KG1 (cell line): Measurements from ENCODE around the gene KCNIP1.
A peak's percentile ranks its signal among the peaks of the same experiment; 100 is the strongest.

Experiments used
- DNase-seq: peaks from one replicate; lab custom pipeline; 2025; lab: John Stamatoyannopoulos, UW

The KCNIP1 gene

DNA sequence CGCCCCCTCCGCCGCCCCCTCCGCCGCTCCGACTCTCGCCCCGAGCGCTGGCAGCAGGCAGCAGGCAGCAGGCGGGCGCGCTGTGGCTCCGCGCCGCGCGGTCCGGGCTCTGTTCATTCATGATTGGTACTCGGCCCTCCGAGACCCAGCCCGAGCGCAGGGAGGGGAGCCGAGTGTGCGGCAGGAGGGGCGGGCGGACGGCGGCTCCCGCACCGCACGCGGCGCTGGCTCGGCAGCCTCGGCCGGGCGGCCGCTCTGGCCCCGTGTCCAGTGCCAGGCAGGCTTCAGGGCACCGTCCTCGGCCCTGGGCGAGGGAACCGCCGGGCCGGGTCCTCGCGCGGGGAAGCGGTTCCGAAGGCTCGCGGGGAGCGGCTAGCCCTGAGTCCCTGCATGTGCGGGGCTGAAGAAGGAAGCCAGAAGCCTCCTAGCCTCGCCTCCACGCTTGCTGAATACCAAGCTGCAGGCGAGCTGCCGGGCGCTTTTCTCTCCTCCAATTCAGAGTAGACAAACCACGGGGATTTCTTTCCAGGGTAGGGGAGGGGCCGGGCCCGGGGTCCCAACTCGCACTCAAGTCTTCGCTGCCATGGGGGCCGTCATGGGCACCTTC is at the start of gene KCNIP1:
KCNIP1 (plus strand) TSS at position 31 of the 607 bp plus-strand sequence.
- no peak for DNase-seq

GRCh38 chr5:170463426-170463825 is 40.4 kb upstream of the KCNIP1 start:
- DNase-seq = no peak

GRCh38 chr5:170464280-170465127 is 39.3 kb upstream of the KCNIP1 start:
- DNase-seq = no peak

DNA sequence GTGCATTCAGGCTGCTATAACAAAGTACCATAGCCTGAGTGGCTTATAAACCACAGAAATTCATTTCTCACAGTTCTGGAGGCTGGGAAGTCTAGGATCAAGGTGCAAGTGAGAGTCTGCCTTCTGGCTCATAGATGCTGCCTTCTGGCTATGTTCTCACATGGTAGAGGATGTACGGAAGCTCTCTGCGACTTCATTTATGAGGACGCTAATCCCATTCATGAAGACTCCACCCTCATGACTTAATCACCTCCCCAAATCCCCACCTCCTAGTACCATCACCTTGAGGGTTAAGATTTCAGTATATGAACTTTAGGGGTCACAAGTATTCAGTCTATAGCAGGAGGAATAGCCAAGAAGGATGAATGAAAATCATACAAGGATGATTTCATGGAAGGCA is 37.3 kb upstream of the KCNIP1 start:
- DNase-seq = no peak

DNA sequence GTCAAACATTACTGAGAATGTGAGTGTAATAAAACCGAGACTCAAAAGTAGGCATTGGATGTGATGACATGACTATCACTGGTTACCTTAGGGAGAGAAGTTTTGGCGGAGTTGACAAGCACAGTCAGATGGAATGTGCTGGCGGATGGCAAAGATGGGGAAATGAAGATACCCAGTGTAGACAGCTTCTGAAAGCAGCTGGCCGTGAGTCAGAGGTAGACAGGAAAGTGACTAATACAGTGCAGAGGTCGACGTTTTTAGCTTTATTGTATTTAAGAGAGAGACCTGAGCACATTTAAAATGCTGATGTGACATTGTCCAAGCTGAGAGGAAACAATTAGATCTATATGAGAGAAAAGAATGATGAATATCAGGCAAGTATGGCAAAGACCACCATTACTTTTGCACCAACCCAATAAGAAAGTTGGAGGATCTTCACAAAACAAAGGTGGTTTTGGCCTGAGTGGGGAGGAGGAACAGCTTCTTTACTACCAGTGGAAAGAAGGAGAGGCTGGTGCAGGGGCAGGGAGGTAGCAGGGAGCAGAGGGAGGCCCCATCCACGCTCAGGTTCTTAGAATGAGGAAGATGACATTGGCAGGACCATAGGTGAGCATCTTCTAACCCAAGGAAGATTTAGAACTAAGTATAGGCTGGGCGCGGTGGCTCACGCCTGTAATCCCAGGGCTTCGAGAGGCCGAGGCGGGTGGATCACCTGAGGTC is 36.7 kb upstream of the KCNIP1 start:
- DNase-seq = peak; percentile 71

GRCh38 chr5:170468633-170469285 is 35.1 kb upstream of the KCNIP1 start:
- DNase-seq = no peak

- no peak for DNase-seq
Measured at GRCh38 chr5:170469414-170469813, 34.4 kb upstream of the KCNIP1 start.

DNA sequence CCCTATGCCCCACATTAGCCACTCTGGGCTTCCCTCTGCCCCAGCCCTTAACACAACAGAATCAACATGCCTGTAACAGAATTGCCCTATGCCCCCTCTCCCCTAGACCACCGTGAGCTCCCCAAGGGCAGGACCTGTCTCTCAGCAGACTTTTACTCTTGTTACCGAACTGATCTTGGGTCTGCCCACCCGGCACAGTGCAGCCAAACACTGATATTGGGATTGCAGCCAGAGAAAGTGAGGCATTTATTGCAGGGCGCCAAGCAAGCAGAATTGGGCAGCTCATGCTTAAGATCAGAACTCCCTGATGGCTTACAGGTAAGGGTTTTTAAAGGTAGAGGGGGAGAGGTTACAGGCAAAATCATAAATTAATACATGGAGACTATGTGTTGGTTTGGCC is 33.5 kb upstream of the KCNIP1 start:
- DNase-seq = no peak

DNA sequence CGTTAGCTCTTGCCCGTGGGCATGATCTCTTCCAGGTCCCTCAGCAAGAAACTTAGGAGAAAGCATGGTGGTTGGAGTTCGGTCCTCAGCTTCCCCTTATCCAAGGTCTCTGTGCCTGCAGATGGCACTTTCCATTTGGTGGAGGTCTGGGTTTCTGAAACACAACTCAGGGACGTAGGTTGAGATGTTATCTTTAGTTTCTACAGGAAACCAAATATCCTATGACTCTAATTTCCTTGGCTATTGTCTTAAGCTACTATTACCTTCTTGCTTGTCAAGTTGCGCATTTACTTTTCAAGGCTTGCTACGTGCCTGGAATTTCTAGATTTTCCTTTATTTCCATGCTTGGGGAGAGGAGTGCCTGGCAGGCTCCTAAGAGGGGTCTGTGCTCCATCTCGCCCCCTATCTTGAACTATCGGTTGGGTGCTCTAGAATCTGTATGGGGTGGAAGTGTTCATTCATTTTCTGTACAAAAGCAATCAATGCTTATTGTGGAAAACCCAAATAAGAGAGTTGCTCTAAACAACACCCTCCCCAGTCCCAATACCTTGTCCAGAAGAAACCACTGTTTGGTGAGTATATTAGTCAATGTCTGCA is 32.9 kb upstream of the KCNIP1 start:
- DNase-seq = no peak

- DNase-seq = no peak
Measured at GRCh38 chr5:170471551-170472178, 32.2 kb upstream of the KCNIP1 start.

- DNase-seq = no peak
Measured at GRCh38 chr5:170473642-170474041, 30.2 kb upstream of the KCNIP1 start.

- DNase-seq = no peak
Measured at GRCh38 chr5:170474489-170475274, 29.1 kb upstream of the KCNIP1 start.

DNA sequence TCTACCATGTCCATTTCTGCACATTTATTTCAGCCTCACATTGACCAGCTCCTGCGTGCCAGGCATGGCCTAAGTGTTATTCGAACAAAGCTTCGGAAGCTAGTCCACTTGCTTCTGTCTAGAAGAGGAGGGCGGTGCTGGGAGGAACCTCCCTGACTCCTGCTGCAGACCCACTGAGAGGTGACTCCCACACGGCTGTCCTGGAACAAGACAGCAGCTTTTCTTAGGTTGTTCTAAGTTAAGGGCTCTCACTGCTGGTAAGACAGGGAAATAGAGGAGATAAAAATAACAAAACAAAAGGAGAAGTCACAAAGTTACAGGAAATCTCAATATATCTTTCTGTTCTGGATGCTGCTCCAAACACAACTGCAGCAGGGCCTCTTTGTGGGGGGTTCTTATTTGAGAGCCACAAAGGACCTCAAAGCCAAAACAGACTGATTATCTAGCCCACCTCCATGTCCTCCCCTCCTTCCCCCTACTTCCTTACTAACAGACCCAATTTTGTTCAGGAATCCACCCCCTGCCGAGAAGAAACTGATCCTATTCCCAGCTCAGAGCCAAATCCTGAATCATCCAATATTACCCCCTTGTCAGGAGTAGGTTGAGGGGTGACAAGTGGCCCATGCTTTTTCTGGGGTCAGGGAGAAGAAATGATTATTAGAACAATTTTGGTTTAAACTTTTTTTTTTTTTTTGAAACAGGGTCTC is 28.4 kb upstream of the KCNIP1 start:
- peak; percentile 90 for DNase-seq

- no peak for DNase-seq
Measured at GRCh38 chr5:170476704-170477103, 27.1 kb upstream of the KCNIP1 start.

- no peak for DNase-seq
Measured at GRCh38 chr5:170477906-170478305, 25.9 kb upstream of the KCNIP1 start.

DNA sequence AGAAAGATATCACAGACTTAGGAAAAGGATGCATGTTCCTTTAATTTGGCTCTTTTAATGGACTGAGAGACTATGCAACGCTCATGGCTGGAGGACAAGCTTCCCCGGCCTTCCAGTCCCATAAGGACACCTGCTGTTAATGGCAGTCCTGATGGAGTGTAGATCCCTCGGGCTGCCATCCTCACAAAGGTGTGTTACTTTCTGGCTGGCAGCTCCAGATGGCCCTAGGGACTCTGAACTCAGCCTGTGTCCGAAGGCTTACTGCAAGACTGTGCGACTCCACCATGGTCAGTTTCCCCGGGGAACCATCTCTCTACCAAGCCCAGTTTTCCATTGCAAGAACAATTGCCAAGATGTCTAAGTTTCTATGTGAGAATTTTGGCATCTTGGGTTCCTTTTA is 25.5 kb upstream of the KCNIP1 start:
- no peak for DNase-seq

GRCh38 chr5:170479484-170479883 is 24.3 kb upstream of the KCNIP1 start:
- DNase-seq = no peak

DNA sequence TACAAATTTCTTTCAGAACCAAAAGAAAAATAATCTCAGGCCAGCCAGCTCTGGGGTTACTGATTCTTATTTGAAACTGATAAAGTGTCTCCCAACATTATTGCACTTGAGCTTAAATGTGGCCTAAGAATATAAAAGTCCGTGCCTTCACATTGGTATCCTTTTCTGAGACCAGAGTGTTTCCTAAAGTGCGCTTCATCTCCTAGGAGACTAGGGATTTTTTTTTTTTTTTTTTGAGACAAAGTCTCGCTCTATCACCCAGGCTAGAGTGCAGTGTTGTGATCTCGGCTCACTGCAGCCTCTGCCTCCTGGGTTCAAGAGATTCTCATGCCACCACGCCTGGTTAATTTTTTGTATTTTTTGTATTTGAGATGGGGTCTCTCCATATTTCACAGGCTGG is 23.6 kb upstream of the KCNIP1 start:
- DNase-seq = no peak

GRCh38 chr5:170481849-170482248 is 22.0 kb upstream of the KCNIP1 start:
- DNase-seq = no peak

DNA sequence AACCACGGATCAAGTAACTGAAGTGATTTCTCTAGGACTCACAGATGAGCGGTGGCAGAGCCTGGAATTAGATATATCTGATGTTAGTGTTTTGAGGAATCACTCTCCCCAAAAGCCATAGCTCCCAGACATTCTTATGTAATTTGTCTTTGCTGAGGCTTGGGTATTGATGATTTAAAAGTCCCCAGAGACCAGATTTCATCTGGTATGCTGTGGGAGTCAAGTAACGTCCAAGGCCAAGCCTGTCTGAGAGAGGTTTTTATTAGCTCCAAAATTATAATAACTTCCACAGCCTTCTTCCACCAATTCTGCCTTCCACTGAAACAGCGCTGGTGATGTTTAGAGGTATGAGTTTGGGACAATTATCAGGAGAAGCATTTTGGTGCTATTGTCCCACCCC is 21.3 kb upstream of the KCNIP1 start:
- DNase-seq = no peak
